IMR-90 (cell line): ENCODE data around the gene OR51S1. TPM values are rescaled to one million over a fixed set of nuclear protein-coding genes. Genes with fewer than 3 reads are reported as not detected.

Experiments
- ATAC-seq: fragments of 200-7000 bp; cut with Tn5 transposase; 2 replicates; pipeline ENCODE4 v1.9.1; 2020; ENCODE audit warnings: low read depth, mild to moderate bottlenecking, moderate library complexity
- BruUV-seq: library from RNA; stranded (reverse); fragments of 400-500 nt; replicated peaks from 2 replicates; lab custom pipeline; 2021; lab: Mats Ljungman, UMichigan
- CTCF ChIA-PET: fragments of 300-600 bp; formaldehyde crosslinking; extraction: SDS; loops from one replicate; lab custom pipeline; 2021; ENCODE audit warnings: antibody characterized with exemption; lab: Yijun Ruan, JAX
- POLR2A ChIA-PET: fragments of 300-600 bp; sonication (Branson Sonifier 250); formaldehyde crosslinking; loops from one replicate; lab custom pipeline; 2022; ENCODE audit warnings: antibody characterized with exemption; ENCODE audit not compliant: unreplicated experiment; lab: Charles Lee
- DNase-seq: peaks from one replicate; pipeline ENCODE4 v3.0.0; 2013
- H2AFZ ChIP-seq: replicated peaks from 2 replicates; pipeline ENCODE3; 2013; ENCODE audit warnings: low read length, mild to moderate bottlenecking; ENCODE audit not compliant: poor library complexity
- H2AK5ac ChIP-seq: 2 replicates; pipeline ENCODE4 v1.6.1; 2013; ENCODE audit warnings: low read depth, low read length, inconsistent platforms
- H2AK9ac ChIP-seq: replicated peaks from 2 replicates; pipeline ENCODE3; 2013; ENCODE audit warnings: mild to moderate bottlenecking, low read depth, low read length, moderate library complexity; ENCODE audit not compliant: poor library complexity
- H2BK120ac ChIP-seq: 2 replicates; pipeline ENCODE4 v1.6.1; 2013; ENCODE audit warnings: low read depth, low read length, inconsistent platforms
- H2BK15ac ChIP-seq: 3 replicates; pipeline ENCODE4 v1.6.1; 2013; ENCODE audit warnings: low read depth, low read length, inconsistent platforms
- H2BK20ac ChIP-seq: 2 replicates; pipeline ENCODE4 v1.6.1; 2013; ENCODE audit warnings: low read depth, mild to moderate bottlenecking, inconsistent platforms, low read length, moderate library complexity
- H2BK5ac ChIP-seq: 2 replicates; pipeline ENCODE4 v1.6.1; 2013; ENCODE audit warnings: mild to moderate bottlenecking, low read depth, low read length, inconsistent platforms; ENCODE audit not compliant: poor library complexity, severe bottlenecking
- H3K14ac ChIP-seq: replicated peaks from 2 replicates; pipeline ENCODE4 v1.6.1; 2013; ENCODE audit warnings: low read depth, low read length, inconsistent platforms
- H3K18ac ChIP-seq: 2 replicates; pipeline ENCODE4 v1.6.1; 2013; ENCODE audit warnings: low read depth, low read length, control low read depth
- H3K23ac ChIP-seq: 2 replicates; pipeline ENCODE4 v1.6.1; 2013; ENCODE audit warnings: low read depth, low read length, inconsistent platforms
- H3K27ac ChIP-seq: 2 replicates; pipeline ENCODE4 v1.5.1; 2013; ENCODE audit warnings: mild to moderate bottlenecking, control low read depth, low read length; ENCODE audit not compliant: insufficient read depth
- H3K27me3 ChIP-seq: 2 replicates; pipeline ENCODE4 v1.6.1; 2013; ENCODE audit warnings: low read length; ENCODE audit not compliant: control insufficient read depth, insufficient read depth
- H3K36me3 ChIP-seq: 2 replicates; pipeline ENCODE4 v1.6.1; 2013; ENCODE audit warnings: low read length, mixed read lengths; ENCODE audit not compliant: control insufficient read depth, insufficient read depth
- H3K4ac ChIP-seq: 2 replicates; pipeline ENCODE4 v1.6.1; 2013; ENCODE audit warnings: low read depth, low read length, inconsistent platforms
- H3K4me1 ChIP-seq: 2 replicates; pipeline ENCODE4 v1.6.1; 2013; ENCODE audit warnings: low read length, mixed read lengths; ENCODE audit not compliant: control insufficient read depth, insufficient read depth
- H3K4me2 ChIP-seq: 2 replicates; pipeline ENCODE4 v1.6.1; 2013; ENCODE audit warnings: low read depth, mild to moderate bottlenecking, control low read depth, low read length, moderate library complexity
- H3K4me3 ChIP-seq: 2 replicates; pipeline ENCODE4 v1.5.1; 2013; ENCODE audit warnings: low read depth, mild to moderate bottlenecking, control low read depth, low read length, moderate library complexity; ENCODE audit not compliant: insufficient read depth
- H3K56ac ChIP-seq: 2 replicates; pipeline ENCODE4 v1.6.1; 2013; ENCODE audit warnings: low read length, inconsistent platforms; ENCODE audit not compliant: insufficient read depth; ENCODE audit errors: extremely low read depth
- H3K79me1 ChIP-seq, 2 experiments: 2 replicates each; pipeline ENCODE4 v1.6.1; 2013; ENCODE audit warnings: low read length in 2 of 2, inconsistent platforms in 1 of 2, low read depth in 1 of 2
- H3K9ac ChIP-seq: 2 replicates; pipeline ENCODE4 v1.6.1; 2013; ENCODE audit warnings: low read depth, low read length, control low read depth
- H3K9me1 ChIP-seq: 2 replicates; pipeline ENCODE4 v1.6.1; 2013; ENCODE audit warnings: low read length, inconsistent platforms; ENCODE audit not compliant: insufficient read depth
- H3K9me3 ChIP-seq: 2 replicates; pipeline ENCODE4 v1.6.1; 2013; ENCODE audit warnings: low read length; ENCODE audit not compliant: control insufficient read depth, insufficient read depth
- H4K20me1 ChIP-seq: 2 replicates; pipeline ENCODE4 v1.6.1; 2013; ENCODE audit warnings: low read length, inconsistent platforms; ENCODE audit not compliant: insufficient read depth
- H4K5ac ChIP-seq: 2 replicates; pipeline ENCODE4 v1.6.1; 2013; ENCODE audit warnings: mild to moderate bottlenecking, low read depth, low read length, control low read depth
- H4K8ac ChIP-seq, 2 experiments: 2 replicates each; pipeline ENCODE4 v1.6.1; 2013; ENCODE audit warnings: low read depth in 2 of 2, low read length in 2 of 2, control low read depth in 1 of 2, inconsistent platforms in 1 of 2
- H4K91ac ChIP-seq: 2 replicates; pipeline ENCODE4 v1.6.1; 2013; ENCODE audit warnings: low read depth, low read length, inconsistent platforms; ENCODE audit not compliant: insufficient read depth
- MAFK ChIP-seq: IDR thresholded peaks from 2 replicates; pipeline ENCODE4 v1.6.1; 2012; ENCODE audit warnings: low read depth, low read length, improper control_type of control experiment
- NFE2L2 ChIP-seq: fragments of 150-350 bp; IDR thresholded peaks from 2 replicates; pipeline ENCODE4 v1.6.1; 2016; ENCODE audit warnings: low read depth, mild to moderate bottlenecking, low read length
- POLR2A ChIP-seq: IDR thresholded peaks from 2 replicates; pipeline ENCODE4 v1.6.1; 2012; ENCODE audit warnings: mild to moderate bottlenecking, low read depth, low read length
- RCOR1 ChIP-seq: IDR thresholded peaks from 2 replicates; pipeline ENCODE4 v1.6.1; 2012; ENCODE audit warnings: mild to moderate bottlenecking, low read length, improper control_type of control experiment; ENCODE audit not compliant: insufficient replicate concordance
- SMC3 ChIP-seq: fragments of 150-350 bp; IDR thresholded peaks from 2 replicates; pipeline ENCODE4 v1.6.1; 2016; ENCODE audit warnings: low read depth, mild to moderate bottlenecking, antibody characterized with exemption, low read length, moderate library complexity
- WGBS, 2 experiments: methylation state at CpG; one replicate each; pipeline versions ENCODE4 v1.1.5 to v1.1.7; 2013; ENCODE audit warnings: missing lambda C conversion rate in 2 of 2; ENCODE audit not compliant: insufficient read length in 1 of 2; ENCODE audit errors: extremely low coverage in 2 of 2; 5-methylcytosine and 5-hydroxymethylcytosine counted together
- dilution Hi-C: fragments of 300-500 bp; cut with HindIII; formaldehyde crosslinking; loops from one replicate; pipeline ENCODE4 v1.14.3; 2018; ENCODE audit warnings: low sequenced_read_pairs; ENCODE audit not compliant: unreplicated experiment
- in situ Hi-C: fragments of 300-500 bp; cut with MboI; formaldehyde crosslinking; loops from 3 replicates; pipeline ENCODE4 v1.14.3; 2019; ENCODE audit warnings: low sequenced_read_pairs, inconsistent platforms, mixed read lengths
- intact Hi-C: fragments of 100-400 bp; cut with micrococcal nuclease; formaldehyde crosslinking; loops from 2 replicates; pipeline ENCODE4 v1.10.0; 2022
- polyA plus RNA-seq, 3 experiments: library from polyadenylated mRNA; depleted of rRNA; stranded (reverse); fragments of >200 nt; gene quantifications; 2 replicates each; pipeline ENCODE4 v1.2.3, GENCODE V29; 2012; ENCODE audit warnings: low replicate concordance in 1 of 3
- total RNA-seq: library from RNA; depleted of rRNA; stranded (reverse); fragments of >200 nt; gene quantifications from 2 replicates; pipeline ENCODE4 v1.2.3, GENCODE V29; 2012

OR51S1 gene
- total and polyA plus RNA-seq, 2 of the 4 experiments (the other 2 are of a cell fraction), result not detected

DNA sequence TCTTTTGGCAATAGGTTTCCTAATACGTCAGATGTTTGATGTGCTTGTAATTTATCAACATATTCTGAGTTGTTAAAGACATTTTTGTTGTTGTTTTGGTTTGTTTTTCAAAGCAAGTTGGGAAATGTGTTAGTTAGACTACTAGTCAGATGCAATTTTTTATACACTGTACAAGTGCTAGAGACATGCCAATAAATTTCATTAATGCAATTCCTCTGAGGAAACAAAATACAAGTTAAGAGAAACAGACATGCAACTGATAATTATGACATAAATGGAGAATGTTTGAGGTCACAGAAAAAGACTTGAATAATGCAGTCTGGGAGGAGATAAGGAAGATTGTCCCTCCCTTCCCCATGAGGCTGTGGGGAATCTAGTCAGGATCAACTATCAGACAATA, 38.6 kb upstream of the OR51S1 start:
- Histone ChIP-seq H3K27ac (no peak overlapping the region), H3K9ac (no peak overlapping the region), H3K9me3 (no peaks in the 10 kb centered on the region), H3K4ac (no peak overlapping the region), H3K79me1 (no peaks in the 10 kb centered on the region), H3K14ac (no peak overlapping the region), H2BK20ac (no peak overlapping the region), H3K4me2 (no peak overlapping the region), H4K91ac (no peak overlapping the region), H3K9me1 (no peaks in the 10 kb centered on the region), H3K27me3 (no peaks in the 10 kb centered on the region), H2AFZ (no peak overlapping the region), H3K36me3 (no peaks in the 10 kb centered on the region), H3K56ac (no peak overlapping the region), H4K20me1 (no peaks in the 10 kb centered on the region), H3K4me1 (no peaks in the 10 kb centered on the region; the same call in 1 of the 2 replicates), H2AK9ac (no peak overlapping the region), H3K18ac (no peak overlapping the region), H2BK5ac (no peak overlapping the region), H2AK5ac (no peak overlapping the region), H2BK15ac (no peak overlapping the region), H2BK120ac (no peak overlapping the region), H4K8ac (no peak overlapping the region), H3K23ac (no peak overlapping the region), H3K4me3 (no peak overlapping the region), H4K5ac (no peak overlapping the region)
- intact Hi-C loops (no loop called here), dilution Hi-C loops (no loop called here), in situ Hi-C loops (no loop called here)
- no TSS peak for BruUV-seq
- TF ChIP-seq NFE2L2, result no peak
- no peak for TF ChIP-seq POLR2A
- no peak for TF ChIP-seq RCOR1
- TF ChIP-seq SMC3, result no peak
- TF ChIP-seq MAFK, result no peak
- DNase-seq (no peak), ATAC-seq (no peak)
- WGBS, 2 experiments, result no CpG with 5 or more reads among the region's 1 CpG
- ChIA-PET POLR2A (no interaction called here), CTCF (no interaction called here)
